Activated CD8-positive, alpha-beta T cell treated with anti-CD3 and anti-CD28 coated beads for 36 hours (primary cell): Measurements from ENCODE around the gene PADI3. TPM values are rescaled to one million over a fixed set of nuclear protein-coding genes. Genes with fewer than 3 reads are reported as not detected.

Source experiments
- ATAC-seq: fragments of 200-7000 bp; cut with Tn5 transposase; one replicate; pipeline ENCODE4 v1.10.0; 2021; ENCODE audit warnings: mild to moderate bottlenecking, moderate library complexity
- CTCF ChIA-PET: fragments of 350-600 bp; sonication (Branson Sonifier 250); formaldehyde crosslinking; loops from one replicate; lab custom pipeline; 2021; ENCODE audit warnings: antibody characterized with exemption; lab: Charles Lee
- POLR2A ChIA-PET: fragments of 350-600 bp; sonication (Branson Sonifier 250); formaldehyde crosslinking; loops from one replicate; lab custom pipeline; 2021; ENCODE audit warnings: antibody characterized with exemption; lab: Charles Lee
- DNase-seq: peaks from one replicate; pipeline ENCODE4 v3.0.0-alpha.2; 2020
- H3K27ac Mint-ChIP-seq: one replicate; pipeline ENCODE4 v1.8.0; 2021; ENCODE audit warnings: mild to moderate bottlenecking, mixed read lengths
- H3K27me3 Mint-ChIP-seq: one replicate; pipeline ENCODE4 v1.8.0; 2021; ENCODE audit warnings: mixed read lengths
- H3K36me3 Mint-ChIP-seq: one replicate; pipeline ENCODE4 v1.8.0; 2021; ENCODE audit warnings: low read depth, mixed read lengths
- H3K4me1 Mint-ChIP-seq: one replicate; pipeline ENCODE4 v1.8.0; 2021; ENCODE audit warnings: low read depth, mixed read lengths
- H3K4me3 Mint-ChIP-seq: one replicate; pipeline ENCODE4 v1.8.0; 2021; ENCODE audit warnings: mild to moderate bottlenecking, moderate library complexity, mixed read lengths
- H3K9me3 Mint-ChIP-seq: one replicate; pipeline ENCODE4 v1.8.0; 2021; ENCODE audit warnings: mixed read lengths
- CTCF ChIP-seq: fragments of 200-600 bp; IDR thresholded peaks from one replicate; pipeline ENCODE4 v1.8.0; 2022; ENCODE audit warnings: antibody characterized with exemption, mild to moderate bottlenecking
- intact Hi-C: fragments of 100-400 bp; cut with micrococcal nuclease; formaldehyde crosslinking; loops from one replicate; pipeline ENCODE4 v1.10.0; 2022
- total RNA-seq, 2 experiments: library from RNA; stranded (reverse); gene quantifications; one replicate each; pipeline ENCODE4 v1.2.3, GENCODE V29; 2021

PADI3 gene
- total RNA-seq, 2 experiments from 2014 or later = not detected

- Mint-ChIP-seq H3K9me3 (no peaks in the 10 kb centered on the region), H3K4me3 (no peak overlapping the region), H3K4me1 (no peaks in the 10 kb centered on the region), H3K27me3 (no peaks in the 10 kb centered on the region), H3K36me3 (no peaks in the 10 kb centered on the region), H3K27ac (no peak overlapping the region)
- no peak for TF ChIP-seq CTCF
- POLR2A ChIA-PET = no interaction called here
- CTCF ChIA-PET = interaction anchor here (4.5 kb wide), 1 partner anchor 118 kb away, joined by 30 read pairs; no protein-coding TSS in a partner anchor
- DNase-seq (no peak), ATAC-seq (no peak)
- intact Hi-C loops = no loop called here
Observed at GRCh38 chr1:17243274-17243673, 5.6 kb upstream of the PADI3 start.

- no peak for ATAC-seq
- no peaks in the 10 kb centered on the region for H3K36me3 Mint-ChIP-seq
- ChIA-PET CTCF (interaction anchor here (1.7 to 3.0 kb wide), 3 partner anchors 8 to 120 kb away, joined by 6 to 19 read pairs (median 18); no protein-coding TSS in a partner anchor), POLR2A (interaction anchor here (1.2 kb wide), 1 partner anchor 17 kb away, joined by 3 read pairs; no protein-coding TSS in a partner anchor)
- no peak for DNase-seq
- intact Hi-C loops = no loop called here
- H3K27ac Mint-ChIP-seq = no peak overlapping the region
- no peaks in the 10 kb centered on the region for H3K4me1 Mint-ChIP-seq
- H3K9me3 Mint-ChIP-seq = no peaks in the 10 kb centered on the region
- no peak for TF ChIP-seq CTCF
- H3K4me3 Mint-ChIP-seq = no peak overlapping the region
- H3K27me3 Mint-ChIP-seq = no peaks in the 10 kb centered on the region
Observed at GRCh38 chr1:17244821-17245740, 3.8 kb upstream of the PADI3 start.

- intact Hi-C loops = no loop called here
- CTCF ChIA-PET = interaction anchor here (1.7 to 3.0 kb wide), 3 partner anchors 9 to 120 kb away, joined by 6 to 19 read pairs (median 18); no protein-coding TSS in a partner anchor
- no peak for TF ChIP-seq CTCF
Observed at GRCh38 chr1:17245816-17246325, 3.0 kb upstream of the PADI3 start.

GRCh38 chr1:17246971-17247370 lies 1.9 kb upstream of the PADI3 start:
- H3K36me3 Mint-ChIP-seq = no peaks in the 10 kb centered on the region
- intact Hi-C loops = no loop called here

More at GRCh38 chr1:17245816-17246325, 3.0 kb upstream of the PADI3 start:
- Mint-ChIP-seq H3K4me1 (no peaks in the 10 kb centered on the region), H3K9me3 (no peaks in the 10 kb centered on the region), H3K4me3 (no peak overlapping the region), H3K27me3 (peaks cover 1% of the 10 kb centered on the region), H3K27ac (no peak overlapping the region), H3K36me3 (no peaks in the 10 kb centered on the region)
- no peak for ATAC-seq
- no peak for DNase-seq
- POLR2A ChIA-PET = interaction anchor here (1.2 kb wide), 1 partner anchor 16 kb away, joined by 3 read pairs; no protein-coding TSS in a partner anchor

More at GRCh38 chr1:17246971-17247370, 1.9 kb upstream of the PADI3 start:
- DNase-seq (no peak), ATAC-seq (no peak)
- ChIA-PET POLR2A (interaction anchor here (1.0 kb wide), 1 partner anchor 192 kb away, joined by 5 read pairs; no protein-coding TSS in a partner anchor), CTCF (interaction anchor here (0.9 to 3.0 kb wide), 3 partner anchors 10 to 122 kb away, joined by 3 to 19 read pairs (median 18); no protein-coding TSS in a partner anchor)
- Mint-ChIP-seq H3K9me3 (no peaks in the 10 kb centered on the region), H3K4me3 (no peak overlapping the region), H3K4me1 (no peaks in the 10 kb centered on the region), H3K27ac (no peak overlapping the region), H3K27me3 (peaks cover 3% of the 10 kb centered on the region)
- no peak for TF ChIP-seq CTCF
